GM19455 (cell line): ENCODE measurements around the gene PHC2.

ENCODE experiments used
- ATAC-seq: cut with Tn5 transposase; IDR thresholded peaks from one replicate; pipeline ENCODE4 v1.9.1; 2021; ENCODE audit not compliant: unreplicated experiment

PHC2 gene

DNA sequence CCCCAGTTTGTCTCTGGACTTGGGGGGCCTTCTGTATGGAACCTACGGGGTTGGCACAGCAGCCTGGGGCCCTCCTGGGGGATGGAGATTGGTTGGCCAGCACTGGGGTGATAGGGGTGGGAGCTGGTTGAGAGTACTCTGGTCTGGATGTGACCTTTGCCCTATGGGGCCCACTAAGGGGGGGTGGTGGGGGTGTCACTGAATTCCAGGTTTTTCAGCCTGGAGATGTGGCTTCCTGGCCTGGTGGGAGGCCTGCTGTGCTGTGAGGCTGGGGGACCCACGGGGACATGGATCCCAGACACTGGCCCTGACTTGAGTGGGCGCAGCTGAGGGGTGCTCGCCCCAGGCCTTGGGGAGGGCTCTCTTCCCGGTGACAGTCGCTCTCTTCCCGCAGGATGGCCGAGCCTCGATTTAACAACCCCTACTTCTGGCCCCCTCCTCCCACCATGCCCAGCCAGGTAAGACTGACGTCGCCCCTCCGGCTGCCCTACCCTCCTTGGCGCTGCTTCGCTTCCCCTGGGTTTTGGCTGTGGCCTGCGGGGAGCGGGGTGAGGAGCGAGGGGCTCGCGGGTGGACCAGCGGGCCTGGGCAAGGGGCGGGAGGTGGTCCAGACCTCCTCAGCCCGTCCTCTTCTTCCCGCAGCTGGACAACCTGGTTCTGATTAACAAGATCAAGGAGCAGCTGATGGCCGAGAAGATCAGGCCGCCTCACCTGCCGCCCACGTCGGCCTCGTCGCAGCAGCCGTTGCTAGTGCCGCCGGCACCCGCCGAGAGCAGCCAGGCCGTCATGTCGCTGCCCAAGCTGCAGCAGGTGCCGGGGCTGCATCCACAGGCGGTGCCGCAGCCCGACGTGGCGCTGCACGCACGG, 155.0 kb downstream of the PHC2 start:
- no peak for ATAC-seq

GRCh38 chr1:33275195-33275594, 155.7 kb downstream of the PHC2 start:
- ATAC-seq: no peak

GRCh38 chr1:33274446-33274845, 156.4 kb downstream of the PHC2 start:
- no peak for ATAC-seq

DNA sequence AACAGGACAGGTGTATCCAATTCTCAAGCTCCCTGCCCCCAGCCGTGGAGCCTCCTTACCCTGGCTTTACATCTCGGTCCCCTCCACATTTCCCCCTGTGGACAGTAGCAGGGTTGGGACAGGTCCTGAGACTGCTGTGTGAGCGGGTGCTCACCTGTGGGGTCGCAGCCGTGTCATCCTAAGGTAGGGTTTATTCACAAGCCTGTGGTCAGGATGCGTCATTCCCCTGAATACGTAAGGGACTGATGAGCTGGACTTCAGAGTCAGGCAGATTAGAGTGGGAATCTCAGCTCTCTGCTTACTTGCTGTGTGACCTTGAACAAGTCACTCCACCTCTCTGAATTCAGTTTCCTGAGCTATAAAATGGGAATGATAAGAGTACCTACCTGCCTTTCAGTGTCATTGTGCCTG, 156.9 kb downstream of the PHC2 start:
- ATAC-seq: no peak
